OCI-LY7 (cell line): ENCODE results near the gene GPT2. TPM values are rescaled to one million over a fixed set of nuclear protein-coding genes. Genes with fewer than 3 reads are reported as not detected.

Experiments used
- BruUV-seq: library from RNA; stranded (reverse); fragments of 400-500 nt; replicated peaks from 2 replicates; lab custom pipeline; 2021; lab: Mats Ljungman, UMichigan
- CTCF ChIA-PET: fragments of 300-600 bp; sonication (Branson Sonifier 250); formaldehyde crosslinking; loops from one replicate; lab custom pipeline; 2022; ENCODE audit warnings: antibody characterized with exemption; ENCODE audit not compliant: unreplicated experiment; lab: Charles Lee
- POLR2A ChIA-PET: fragments of 300-600 bp; sonication (Branson Sonifier 250); formaldehyde crosslinking; loops from one replicate; lab custom pipeline; 2022; ENCODE audit warnings: antibody characterized with exemption; lab: Charles Lee
- DNase-seq: peaks from one replicate; pipeline ENCODE4 v3.0.0-alpha.2; 2015; ENCODE audit warnings: low spot score
- H2AFZ ChIP-seq: fragments of 200-600 bp; sonication (generic), shearing (Covaris generic); 2 replicates; pipeline ENCODE4 v1.6.1; 2014; ENCODE audit warnings: mild to moderate bottlenecking, antibody characterized with exemption, low read length, moderate library complexity
- H3K27ac ChIP-seq: fragments of 200-600 bp; sonication (generic); 2 replicates; pipeline ENCODE4 v1.5.1; 2014; ENCODE audit warnings: mixed run types, low read depth, mild to moderate bottlenecking, moderate library complexity, low read length, inconsistent platforms; ENCODE audit not compliant: poor library complexity, severe bottlenecking
- H3K36me3 ChIP-seq: fragments of 200-600 bp; sonication (generic); 2 replicates; pipeline ENCODE4 v1.6.1; 2014; ENCODE audit warnings: mild to moderate bottlenecking, antibody characterized with exemption, low read length, moderate library complexity, mixed read lengths; ENCODE audit not compliant: insufficient read depth
- H3K4me1 ChIP-seq: fragments of 200-600 bp; sonication (generic); 2 replicates; pipeline ENCODE4 v1.5.1; 2014; ENCODE audit warnings: mild to moderate bottlenecking, low read length; ENCODE audit not compliant: insufficient read depth, poor library complexity, severe bottlenecking
- H3K4me2 ChIP-seq: fragments of 200-600 bp; sonication (generic); 2 replicates; pipeline ENCODE4 v1.6.1; 2014; ENCODE audit warnings: mild to moderate bottlenecking, low read length
- H3K4me3 ChIP-seq: fragments of 200-600 bp; sonication (generic); 2 replicates; pipeline ENCODE4 v1.5.1; 2014; ENCODE audit warnings: mild to moderate bottlenecking, low read depth, low read length; ENCODE audit not compliant: poor library complexity, severe bottlenecking
- H3K79me2 ChIP-seq: fragments of 200-600 bp; sonication (generic); 2 replicates; pipeline ENCODE4 v1.6.1; 2016; ENCODE audit warnings: low read depth, mild to moderate bottlenecking, low read length, moderate library complexity, mixed read lengths; ENCODE audit not compliant: insufficient read depth
- H3K9me2 ChIP-seq: fragments of 200-600 bp; sonication (generic); 2 replicates; pipeline ENCODE4 v1.6.1; 2016; ENCODE audit warnings: mild to moderate bottlenecking, low read length, mixed read lengths; ENCODE audit not compliant: insufficient read depth
- H3K9me3 ChIP-seq: fragments of 200-600 bp; sonication (generic); 2 replicates; pipeline ENCODE4 v1.6.1; 2014; ENCODE audit warnings: mild to moderate bottlenecking, mixed run types, low read length, mixed read lengths
- H4K20me1 ChIP-seq: fragments of 200-600 bp; sonication (generic); 2 replicates; pipeline ENCODE4 v1.6.1; 2014; ENCODE audit warnings: mild to moderate bottlenecking, antibody characterized with exemption, low read length, moderate library complexity, mixed read lengths; ENCODE audit not compliant: insufficient read depth
- CTCF ChIP-seq: fragments of 200-600 bp; sonication (generic); conservative IDR thresholded peaks from 2 replicates; pipeline ENCODE4 v1.5.1; 2014; ENCODE audit warnings: mild to moderate bottlenecking, antibody characterized with exemption, low read length, moderate library complexity, mixed read lengths
- EZH2phosphoT487 ChIP-seq: fragments of 200-600 bp; sonication (generic); IDR thresholded peaks from 2 replicates; pipeline ENCODE4 v1.6.1; 2018; ENCODE audit warnings: low read depth, borderline replicate concordance, mild to moderate bottlenecking, mixed run types, antibody characterized with exemption, low read length, moderate library complexity, mixed read lengths
- intact Hi-C: fragments of 100-400 bp; cut with micrococcal nuclease; formaldehyde crosslinking; loops from one replicate; pipeline ENCODE4 v1.10.0; 2022; ENCODE audit not compliant: unreplicated experiment
- total RNA-seq, 2 experiments: library from RNA; depleted of rRNA in 1 of 2; stranded (reverse); fragments of >200 nt in 1 of 2; shearing (Covaris generic) in 1 of 2; gene quantifications; 2 replicates each; pipeline ENCODE4 v1.2.3, GENCODE V29; 2014 to 2022

Gene GPT2
- total RNA-seq, 2 experiments from 2014 or later: 42.5 to 105 TPM

- intact Hi-C loops: loop anchor here (5.0 kb wide), 2 partner anchors 74 to 254 kb away; no protein-coding TSS in a partner anchor
- H3K36me3 ChIP-seq: peaks cover 55% of the 10 kb centered on the region
- H3K4me2 ChIP-seq: no peak overlapping the region
- no peak overlapping the region for H3K27ac ChIP-seq
- H3K9me2 ChIP-seq: no peaks in the 10 kb centered on the region
- H2AFZ ChIP-seq: no peak overlapping the region
- H3K4me1 ChIP-seq: no peaks in the 10 kb centered on the region
- no peaks in the 10 kb centered on the region for H4K20me1 ChIP-seq
- no TSS peak for BruUV-seq
- H3K9me3 ChIP-seq: no peaks in the 10 kb centered on the region
- POLR2A ChIA-PET: interaction anchor here (0.6 kb wide), 1 partner anchor 237 kb away, joined by 3 read pairs; the partner anchor contains the start of gene ORC6
- DNase-seq: no peak
- CTCF ChIA-PET: no interaction called here
- no peaks in the 10 kb centered on the region for H3K79me2 ChIP-seq
- H3K4me3 ChIP-seq: no peak overlapping the region
- TF ChIP-seq CTCF: no peak
- no peak for TF ChIP-seq EZH2phosphoT487
These were observed 42.5 kb downstream of the GPT2 start for GRCh38 chr16:46926470-46927225.

- no peaks in the 10 kb centered on the region for H3K9me3 ChIP-seq
- H3K9me2 ChIP-seq: no peaks in the 10 kb centered on the region
- H3K4me1 ChIP-seq: no peaks in the 10 kb centered on the region
- POLR2A ChIA-PET: interaction anchor here (0.6 kb wide), 1 partner anchor 238 kb away, joined by 3 read pairs; the partner anchor contains the start of gene ORC6
- no peak overlapping the region for H3K4me3 ChIP-seq
- no peak for DNase-seq
- TF ChIP-seq CTCF: no peak
- TF ChIP-seq EZH2phosphoT487: no peak
- no peak overlapping the region for H2AFZ ChIP-seq
- no peak overlapping the region for H3K4me2 ChIP-seq
- H3K27ac ChIP-seq: no peak overlapping the region
- peaks cover 52% of the 10 kb centered on the region for H3K36me3 ChIP-seq
- H3K79me2 ChIP-seq: no peaks in the 10 kb centered on the region
- intact Hi-C loops: loop anchor here (5.0 kb wide), 2 partner anchors 75 to 255 kb away; no protein-coding TSS in a partner anchor
- no TSS peak for BruUV-seq
- no peaks in the 10 kb centered on the region for H4K20me1 ChIP-seq
- CTCF ChIA-PET: interaction anchor here (0.6 kb wide), 1 partner anchor 1886 kb away, joined by 3 read pairs; no protein-coding TSS in a partner anchor
These were observed 43.1 kb downstream of the GPT2 start for GRCh38 chr16:46927273-46927672.
